ENCODE data around the gene SLC25A21.

Gene SLC25A21

GRCh38 chr14:36938678-36939077 is 233.7 kb downstream of the SLC25A21 start:
- no peak overlapping the region for H2BK120ac ChIP-seq (ENCODE audit: insufficient read depth, low read length, poor library complexity)
- no peak overlapping the region for H4K12ac ChIP-seq (ENCODE audit: low read depth, low read length)
- no peaks in the 10 kb centered on the region for H3K36me3 ChIP-seq (ENCODE audit: control insufficient read depth in 1 of 2, insufficient read depth in 2 of 2, low read length in 2 of 2)
- H3K4ac ChIP-seq (ENCODE audit: low read depth, low read length): no peak overlapping the region
- H3K9ac ChIP-seq (ENCODE audit: low read length): no peak overlapping the region
- H3K14ac ChIP-seq (ENCODE audit: low read length): no peak overlapping the region
- no peaks in the 10 kb centered on the region for H3K9me3 ChIP-seq (ENCODE audit: insufficient read depth, low read depth, low read length)
- H2AFZ ChIP-seq (ENCODE audit: insufficient read depth, low read length, poor library complexity): no peak overlapping the region
- H3K4me1 ChIP-seq (ENCODE audit: control insufficient read depth in 1 of 2, insufficient read depth in 2 of 2, low read length in 2 of 2): no peaks in the 10 kb centered on the region
- no peaks in the 10 kb centered on the region for H3K79me2 ChIP-seq (ENCODE audit: control insufficient read depth, insufficient read depth, low read length, poor library complexity)
- no peak overlapping the region for H4K8ac ChIP-seq (ENCODE audit: low read depth, low read length)
- H4K91ac ChIP-seq (ENCODE audit: low read depth, low read length): no peak overlapping the region
- no peaks in the 10 kb centered on the region for H3K27me3 ChIP-seq (ENCODE audit: insufficient read depth, low read length)
- H3K79me1 ChIP-seq (ENCODE audit: low read length): no peaks in the 10 kb centered on the region
- H3K4me3 ChIP-seq (ENCODE audit: low read depth, low read length): no peak overlapping the region
- no peak overlapping the region for H3K18ac ChIP-seq (ENCODE audit: low read length)
- H2AK5ac ChIP-seq (ENCODE audit: low read length): no peak overlapping the region
- DNase-seq: no peak
- H3K23ac ChIP-seq (ENCODE audit: low read length): no peak overlapping the region
- H3K27ac ChIP-seq (ENCODE audit: low read depth, low read length): no peak overlapping the region
- H2BK12ac ChIP-seq (ENCODE audit: low read length): no peak overlapping the region
- H3K4me2 ChIP-seq (ENCODE audit: low read length): no peak overlapping the region
- no peak overlapping the region for H2BK5ac ChIP-seq (ENCODE audit: low read depth, low read length, poor library complexity)

GRCh38 chr14:36935976-36936678 is 236.3 kb downstream of the SLC25A21 start:
- H3K14ac ChIP-seq (ENCODE audit: low read length): no peak overlapping the region
- H3K4me2 ChIP-seq (ENCODE audit: low read length): no peak overlapping the region
- no peak overlapping the region for H2BK5ac ChIP-seq (ENCODE audit: low read depth, low read length, poor library complexity)
- H3K9me3 ChIP-seq (ENCODE audit: insufficient read depth, low read depth, low read length): no peaks in the 10 kb centered on the region
- H4K12ac ChIP-seq (ENCODE audit: low read depth, low read length): no peak overlapping the region
- H2BK120ac ChIP-seq (ENCODE audit: insufficient read depth, low read length, poor library complexity): no peak overlapping the region
- no peaks in the 10 kb centered on the region for H3K36me3 ChIP-seq (ENCODE audit: control insufficient read depth in 1 of 2, insufficient read depth in 2 of 2, low read length in 2 of 2)
- no peak overlapping the region for H4K8ac ChIP-seq (ENCODE audit: low read depth, low read length)
- WGBS (ENCODE audit: extremely low coverage, insufficient coverage, insufficient read length): no CpG with 5 or more reads among the region's 6 CpGs
- H3K18ac ChIP-seq (ENCODE audit: low read length): no peak overlapping the region
- no peak overlapping the region for H3K23ac ChIP-seq (ENCODE audit: low read length)
- no peak overlapping the region for H3K27ac ChIP-seq (ENCODE audit: low read depth, low read length)
- no peak for DNase-seq
- no peak overlapping the region for H4K91ac ChIP-seq (ENCODE audit: low read depth, low read length)
- H3K4me1 ChIP-seq (ENCODE audit: control insufficient read depth in 1 of 2, insufficient read depth in 2 of 2, low read length in 2 of 2): no peaks in the 10 kb centered on the region
- no peak overlapping the region for H3K9ac ChIP-seq (ENCODE audit: low read length)
- no peak overlapping the region for H2AFZ ChIP-seq (ENCODE audit: insufficient read depth, low read length, poor library complexity)
- no peak overlapping the region for H2BK12ac ChIP-seq (ENCODE audit: low read length)
- H3K79me2 ChIP-seq (ENCODE audit: control insufficient read depth, insufficient read depth, low read length, poor library complexity): no peaks in the 10 kb centered on the region
- no peak overlapping the region for H2AK5ac ChIP-seq (ENCODE audit: low read length)
- no peak overlapping the region for H3K4ac ChIP-seq (ENCODE audit: low read depth, low read length)
- H3K79me1 ChIP-seq (ENCODE audit: low read length): no peaks in the 10 kb centered on the region
- no peaks in the 10 kb centered on the region for H3K27me3 ChIP-seq (ENCODE audit: insufficient read depth, low read length)
- no peak overlapping the region for H3K4me3 ChIP-seq (ENCODE audit: low read depth, low read length)

GRCh38 chr14:36934304-36934703 is 238.1 kb downstream of the SLC25A21 start:
- H3K79me1 ChIP-seq (ENCODE audit: low read length): no peaks in the 10 kb centered on the region
- WGBS (ENCODE audit: extremely low coverage, insufficient coverage, insufficient read length): no CpG with 5 or more reads among the region's 1 CpG
- no peaks in the 10 kb centered on the region for H3K4me1 ChIP-seq (ENCODE audit: control insufficient read depth in 1 of 2, insufficient read depth in 2 of 2, low read length in 2 of 2)
- no peak overlapping the region for H2AK5ac ChIP-seq (ENCODE audit: low read length)
- no peak overlapping the region for H2BK120ac ChIP-seq (ENCODE audit: insufficient read depth, low read length, poor library complexity)
- no peak overlapping the region for H2BK5ac ChIP-seq (ENCODE audit: low read depth, low read length, poor library complexity)
- H4K91ac ChIP-seq (ENCODE audit: low read depth, low read length): no peak overlapping the region
- no peak overlapping the region for H3K14ac ChIP-seq (ENCODE audit: low read length)
- H3K18ac ChIP-seq (ENCODE audit: low read length): no peak overlapping the region
- no peaks in the 10 kb centered on the region for H3K27me3 ChIP-seq (ENCODE audit: insufficient read depth, low read length)
- H3K36me3 ChIP-seq (ENCODE audit: control insufficient read depth in 1 of 2, insufficient read depth in 2 of 2, low read length in 2 of 2): no peaks in the 10 kb centered on the region
- H4K12ac ChIP-seq (ENCODE audit: low read depth, low read length): no peak overlapping the region
- no peaks in the 10 kb centered on the region for H3K9me3 ChIP-seq (ENCODE audit: insufficient read depth, low read depth, low read length)
- no peak overlapping the region for H3K9ac ChIP-seq (ENCODE audit: low read length)
- no peak overlapping the region for H2AFZ ChIP-seq (ENCODE audit: insufficient read depth, low read length, poor library complexity)
- H3K79me2 ChIP-seq (ENCODE audit: control insufficient read depth, insufficient read depth, low read length, poor library complexity): no peaks in the 10 kb centered on the region
- H3K23ac ChIP-seq (ENCODE audit: low read length): no peak overlapping the region
- H3K4me2 ChIP-seq (ENCODE audit: low read length): no peak overlapping the region
- H3K27ac ChIP-seq (ENCODE audit: low read depth, low read length): no peak overlapping the region
- H3K4ac ChIP-seq (ENCODE audit: low read depth, low read length): no peak overlapping the region
- DNase-seq: no peak
- no peak overlapping the region for H2BK12ac ChIP-seq (ENCODE audit: low read length)
- no peak overlapping the region for H4K8ac ChIP-seq (ENCODE audit: low read depth, low read length)
- H3K4me3 ChIP-seq (ENCODE audit: low read depth, low read length): no peak overlapping the region

GRCh38 chr14:36931791-36932190 is 240.6 kb downstream of the SLC25A21 start:
- H3K27me3 ChIP-seq (ENCODE audit: insufficient read depth, low read length): no peaks in the 10 kb centered on the region
- H2AFZ ChIP-seq (ENCODE audit: insufficient read depth, low read length, poor library complexity): no peak overlapping the region
- no peak overlapping the region for H3K14ac ChIP-seq (ENCODE audit: low read length)
- no peak overlapping the region for H3K4me3 ChIP-seq (ENCODE audit: low read depth, low read length)
- no peak overlapping the region for H2BK12ac ChIP-seq (ENCODE audit: low read length)
- H3K79me2 ChIP-seq (ENCODE audit: control insufficient read depth, insufficient read depth, low read length, poor library complexity): no peaks in the 10 kb centered on the region
- no peaks in the 10 kb centered on the region for H3K9me3 ChIP-seq (ENCODE audit: insufficient read depth, low read depth, low read length)
- no peak overlapping the region for H2AK5ac ChIP-seq (ENCODE audit: low read length)
- no peak overlapping the region for H3K9ac ChIP-seq (ENCODE audit: low read length)
- H3K4me1 ChIP-seq (ENCODE audit: control insufficient read depth in 1 of 2, insufficient read depth in 2 of 2, low read length in 2 of 2): no peaks in the 10 kb centered on the region
- no peak overlapping the region for H2BK120ac ChIP-seq (ENCODE audit: insufficient read depth, low read length, poor library complexity)
- H4K8ac ChIP-seq (ENCODE audit: low read depth, low read length): no peak overlapping the region
- H4K91ac ChIP-seq (ENCODE audit: low read depth, low read length): no peak overlapping the region
- no peak overlapping the region for H3K4ac ChIP-seq (ENCODE audit: low read depth, low read length)
- no peaks in the 10 kb centered on the region for H3K79me1 ChIP-seq (ENCODE audit: low read length)
- H2BK5ac ChIP-seq (ENCODE audit: low read depth, low read length, poor library complexity): no peak overlapping the region
- no peaks in the 10 kb centered on the region for H3K36me3 ChIP-seq (ENCODE audit: control insufficient read depth in 1 of 2, insufficient read depth in 2 of 2, low read length in 2 of 2)
- no peak overlapping the region for H3K27ac ChIP-seq (ENCODE audit: low read depth, low read length)
- H4K12ac ChIP-seq (ENCODE audit: low read depth, low read length): no peak overlapping the region
- no CpG with 5 or more reads among the region's 2 CpGs for WGBS (ENCODE audit: extremely low coverage, insufficient coverage, insufficient read length)
- no peak overlapping the region for H3K4me2 ChIP-seq (ENCODE audit: low read length)
- no peak overlapping the region for H3K18ac ChIP-seq (ENCODE audit: low read length)
- no peak for DNase-seq
- no peak overlapping the region for H3K23ac ChIP-seq (ENCODE audit: low read length)
